Measurements from ENCODE around the gene MYADM.

GRCh38 chr19:53824134-53824611, 43.5 kb upstream of the MYADM start, which contains the start of gene NLRP12:
- TF ChIP-seq POLR2A (IDR thresholded peaks at IDR 0.05) = no peak
- no peak for TF ChIP-seq CTCF (IDR thresholded peaks at IDR 0.05)
- no peak for TF ChIP-seq POLR2AphosphoS5 (IDR thresholded peaks at IDR 0.05)

All from breast epithelium (tissue), 3 donors.